Measurements from ENCODE around the gene NLRP12.
"Not testable (repeated sequence)": the region's sequence is repeated elsewhere in the genome, so short reads cannot be mapped to it uniquely, and the experiment has no call there.

Gene NLRP12

DNA sequence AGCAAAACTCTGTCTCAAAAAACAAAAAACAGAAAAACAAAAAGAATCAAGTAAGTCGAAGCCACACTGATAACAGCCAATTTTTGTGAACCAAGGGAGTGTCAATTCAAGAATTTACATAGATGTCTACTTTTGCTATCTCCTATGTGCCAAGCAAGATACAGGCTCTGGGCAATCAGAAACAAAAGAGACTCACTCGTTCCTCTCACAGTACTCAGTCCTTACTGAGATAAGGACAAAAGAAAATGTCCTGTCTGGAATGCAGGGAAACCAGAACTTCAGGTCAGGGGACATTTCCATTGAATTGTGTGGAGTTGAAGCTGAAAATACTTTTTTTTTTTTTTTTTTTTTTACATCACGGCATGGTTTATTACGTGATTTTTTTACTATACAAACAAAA, 53.0 kb downstream of the NLRP12 start:
- in situ Hi-C loops (cut with MboI; ENCODE audit: low sequenced_read_pairs, unreplicated experiment) = no loop called here
- DNase-seq (ENCODE audit: low spot score) = no peak
- TF ChIP-seq, protein P1, sequence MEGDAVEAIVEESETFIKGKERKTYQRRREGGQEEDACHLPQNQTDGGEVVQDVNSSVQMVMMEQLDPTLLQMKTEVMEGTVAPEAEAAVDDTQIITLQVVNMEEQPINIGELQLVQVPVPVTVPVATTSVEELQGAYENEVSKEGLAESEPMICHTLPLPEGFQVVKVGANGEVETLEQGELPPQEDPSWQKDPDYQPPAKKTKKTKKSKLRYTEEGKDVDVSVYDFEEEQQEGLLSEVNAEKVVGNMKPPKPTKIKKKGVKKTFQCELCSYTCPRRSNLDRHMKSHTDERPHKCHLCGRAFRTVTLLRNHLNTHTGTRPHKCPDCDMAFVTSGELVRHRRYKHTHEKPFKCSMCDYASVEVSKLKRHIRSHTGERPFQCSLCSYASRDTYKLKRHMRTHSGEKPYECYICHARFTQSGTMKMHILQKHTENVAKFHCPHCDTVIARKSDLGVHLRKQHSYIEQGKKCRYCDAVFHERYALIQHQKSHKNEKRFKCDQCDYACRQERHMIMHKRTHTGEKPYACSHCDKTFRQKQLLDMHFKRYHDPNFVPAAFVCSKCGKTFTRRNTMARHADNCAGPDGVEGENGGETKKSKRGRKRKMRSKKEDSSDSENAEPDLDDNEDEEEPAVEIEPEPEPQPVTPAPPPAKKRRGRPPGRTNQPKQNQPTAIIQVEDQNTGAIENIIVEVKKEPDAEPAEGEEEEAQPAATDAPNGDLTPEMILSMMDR (IDR thresholded peaks at IDR 0.05; ENCODE audit: borderline replicate concordance, control extremely low read depth, extremely low read depth, insufficient read depth, missing control alignments) = no peak

DNA sequence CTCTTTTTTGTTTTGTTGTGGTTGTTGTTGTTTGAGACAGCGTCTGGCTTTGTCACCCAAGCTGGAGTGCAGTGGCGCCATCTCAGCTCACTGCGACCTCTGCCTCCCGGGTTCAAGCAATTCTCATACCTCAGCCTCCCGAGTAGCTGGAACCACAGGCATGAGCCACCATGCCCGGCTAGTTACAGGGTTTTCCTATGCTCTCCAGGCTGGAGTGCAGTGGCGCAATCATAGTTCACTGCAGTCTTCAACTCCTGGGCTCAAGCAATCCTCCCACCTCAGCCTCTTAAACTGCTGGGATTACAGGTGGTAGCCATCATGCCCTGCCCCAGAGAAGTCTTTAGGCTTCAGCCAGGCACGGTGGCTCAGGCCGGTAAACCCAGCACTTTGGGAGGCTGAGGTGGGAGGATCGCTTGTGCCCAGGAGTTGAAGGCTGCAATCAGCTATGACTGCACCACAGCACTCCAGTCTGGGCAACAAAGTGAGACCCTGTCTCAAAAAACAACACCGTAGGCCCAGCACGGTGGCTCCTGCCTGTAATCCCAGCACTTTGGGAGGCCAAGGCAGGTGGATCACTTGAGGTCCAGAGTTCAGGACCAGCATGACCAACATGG, 54.3 kb downstream of the NLRP12 start:
- in situ Hi-C loops (cut with MboI; ENCODE audit: low sequenced_read_pairs, unreplicated experiment); DNase-seq (ENCODE audit: low spot score): not testable (repeated sequence)

DNA sequence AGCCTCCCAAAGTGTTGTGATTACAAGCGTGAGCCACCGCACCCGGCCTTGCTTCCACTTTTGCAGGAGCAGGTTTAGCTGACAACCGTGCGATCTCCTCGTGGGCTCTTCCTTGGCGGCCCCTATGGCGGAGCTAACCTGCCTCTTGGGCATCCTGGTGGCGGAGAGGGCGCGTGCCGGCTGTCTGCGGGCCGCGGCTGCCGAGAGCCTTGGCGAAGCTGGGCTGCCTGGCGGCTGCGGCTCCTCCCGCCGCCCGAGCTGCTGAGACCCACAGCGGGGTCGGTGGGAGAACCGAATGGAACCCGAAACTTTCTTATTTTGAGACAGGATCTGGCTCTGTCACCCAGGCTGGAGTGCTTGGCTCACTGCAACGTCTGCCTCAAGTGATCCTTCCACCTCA, 55.7 kb downstream of the NLRP12 start:
- TF ChIP-seq, protein P1 (IDR thresholded peaks at IDR 0.05; ENCODE audit: borderline replicate concordance, control extremely low read depth, extremely low read depth, insufficient read depth, missing control alignments) = no peak
- no peak for DNase-seq (ENCODE audit: low spot score)
- in situ Hi-C loops (cut with MboI; ENCODE audit: low sequenced_read_pairs, unreplicated experiment) = no loop called here

DNA sequence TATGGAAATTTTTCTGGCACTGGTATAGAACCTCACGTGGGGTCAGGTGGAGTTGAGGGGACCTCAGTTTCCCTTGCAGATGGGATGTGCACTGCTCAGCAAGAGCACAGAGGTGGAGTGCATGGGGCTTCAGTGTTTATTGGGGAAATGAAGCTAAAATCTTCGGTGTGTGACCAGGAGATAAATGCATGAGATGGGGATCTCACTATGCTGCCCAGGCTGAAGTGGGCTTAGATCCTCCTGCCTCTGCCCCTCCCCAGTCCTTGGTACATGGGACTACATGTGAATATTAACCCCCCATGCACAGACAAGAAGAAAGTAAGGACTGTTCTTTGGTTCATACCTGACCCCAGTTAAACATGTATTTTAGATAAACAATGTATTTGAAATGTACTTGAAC, 65.1 kb downstream of the NLRP12 start:
- in situ Hi-C loops (cut with MboI; ENCODE audit: low sequenced_read_pairs, unreplicated experiment) = not testable (repeated sequence)

More for the DNA sequence above, 65.1 kb downstream of the NLRP12 start:
- not testable (repeated sequence) for DNase-seq (ENCODE audit: low spot score)
